Skin epidermis (tissue), 12 donors: Measurements from ENCODE around the gene ZBTB7C.
A peak's percentile ranks its signal among the peaks of the same experiment; 100 is the strongest.

Experiments used
- H3K27ac ChIP-seq, 21 experiments: fragments of 200-600 bp; sonication (generic) in 11 of 21; one replicate each; pipeline ENCODE4 v1.5.0; 2020; ENCODE audit warnings: mild to moderate bottlenecking in 3 of 21, inconsistent platforms in 2 of 21, moderate library complexity in 2 of 21
- H3K4me3 ChIP-seq, 7 experiments: fragments of 200-600 bp; sonication (generic) in 2 of 7; one replicate each; pipeline ENCODE4 v1.5.0; 2020; ENCODE audit warnings: inconsistent platforms in 2 of 7, mild to moderate bottlenecking in 2 of 7, moderate library complexity in 1 of 7

The ZBTB7C gene

DNA sequence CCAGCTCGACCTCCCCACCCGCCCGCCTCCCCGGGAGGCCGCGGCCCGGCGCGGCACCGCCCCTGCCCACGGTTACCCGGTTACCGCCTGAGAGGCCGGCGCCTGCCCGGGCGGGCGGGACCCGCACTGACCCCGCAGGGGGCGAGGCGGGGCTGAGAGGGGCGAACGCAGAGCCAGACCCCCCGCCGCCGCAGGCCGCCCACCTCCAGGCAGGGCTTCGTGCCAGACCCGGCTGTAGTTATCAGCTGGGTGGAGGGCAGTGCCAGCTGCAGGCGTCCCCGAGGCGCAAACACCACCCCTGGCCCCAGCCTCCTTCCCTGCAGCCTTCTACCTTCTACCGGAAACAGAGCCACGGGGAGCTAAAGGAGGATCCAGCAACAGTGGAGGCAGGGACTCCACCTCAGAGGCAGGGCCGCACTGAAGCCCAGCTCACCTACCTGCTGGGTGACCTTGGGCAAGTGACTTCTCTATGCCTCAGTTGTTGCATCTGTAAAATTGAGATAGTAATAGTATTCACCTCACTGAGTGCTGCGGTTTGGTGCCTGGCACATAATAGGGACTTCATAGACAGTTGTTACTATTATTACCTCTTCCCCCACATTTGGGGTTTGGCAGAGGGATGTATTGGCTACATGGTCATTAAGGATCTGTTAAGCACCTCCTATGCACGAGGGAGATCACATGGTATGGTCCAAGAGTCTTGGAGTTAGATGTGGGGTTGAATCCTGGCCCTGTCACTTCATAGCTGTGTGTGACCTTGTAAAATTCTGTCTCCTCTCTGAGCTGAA lies 247.1 kb downstream of the ZBTB7C start:
- H3K27ac ChIP-seq: peak overlapping the region; percentile 65 to 97 (median 91)
- peak overlapping the region; percentile 31 to 62 (median 54) for H3K4me3 ChIP-seq

DNA sequence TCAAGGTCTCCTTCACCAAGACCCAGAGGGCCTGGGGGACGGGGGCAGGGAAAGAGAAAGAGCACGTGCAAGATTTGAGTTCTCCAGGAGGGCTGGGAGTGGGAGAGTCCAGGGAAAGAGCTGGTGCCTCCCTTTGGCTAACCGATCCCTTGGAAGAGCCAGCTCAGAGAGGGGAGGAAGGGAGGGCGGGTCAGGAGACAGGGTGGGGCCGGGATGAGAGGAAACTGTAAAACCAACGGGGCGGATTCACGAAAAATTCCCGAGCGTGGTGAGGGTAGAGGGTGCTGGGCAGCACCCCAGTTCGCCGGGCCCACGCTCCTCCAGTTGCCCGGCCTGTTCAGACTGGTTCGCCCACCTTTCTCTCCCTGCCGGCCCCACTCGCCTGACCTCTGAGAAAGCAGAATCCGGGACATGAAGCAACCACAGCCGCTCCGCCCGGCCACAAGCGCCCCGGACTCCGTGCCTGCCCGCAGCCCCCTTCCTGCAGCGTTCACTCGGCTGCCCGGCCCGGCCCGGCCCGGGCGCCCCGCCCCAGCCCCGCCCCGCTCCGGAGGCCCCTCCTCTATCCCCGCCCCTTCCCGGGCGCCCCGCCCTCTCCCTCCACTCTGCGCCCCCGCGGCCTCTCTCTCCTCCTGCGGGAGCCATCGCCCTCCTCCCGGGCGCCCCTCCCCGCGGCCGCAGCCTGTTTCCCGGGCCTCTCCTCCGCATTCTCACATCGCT lies 247.8 kb downstream of the ZBTB7C start:
- Histone ChIP-seq H3K4me3 (peak overlapping the region; percentile 31 to 62 (median 54)), H3K27ac (peak overlapping the region; percentile 65 to 97 (median 91))

DNA sequence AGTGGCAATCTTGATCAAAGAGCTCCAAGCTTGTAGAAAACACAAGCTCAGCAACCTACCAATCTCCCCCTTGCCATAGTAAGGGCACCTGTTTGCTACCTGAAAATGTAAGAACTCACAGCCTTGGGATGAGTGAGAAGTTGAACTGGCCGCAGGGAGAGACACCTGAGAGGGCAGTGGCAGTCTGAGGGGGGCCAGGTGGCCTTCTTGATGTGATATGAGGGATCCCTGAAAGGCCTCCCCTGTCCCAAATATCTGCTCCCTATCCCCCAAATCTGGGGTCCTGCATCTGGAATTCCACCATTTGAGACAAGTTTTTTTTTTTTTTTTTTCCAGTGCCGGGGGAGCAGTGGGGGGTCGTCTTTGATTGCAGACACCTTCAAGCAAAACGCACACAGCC lies 248.6 kb downstream of the ZBTB7C start:
- Histone ChIP-seq H3K4me3 (peak overlapping the region in 4 of 7 experiments; percentile 47 to 62 (median 58)), H3K27ac (peak overlapping the region in 20 of 21 experiments; percentile 79 to 97 (median 92))

DNA sequence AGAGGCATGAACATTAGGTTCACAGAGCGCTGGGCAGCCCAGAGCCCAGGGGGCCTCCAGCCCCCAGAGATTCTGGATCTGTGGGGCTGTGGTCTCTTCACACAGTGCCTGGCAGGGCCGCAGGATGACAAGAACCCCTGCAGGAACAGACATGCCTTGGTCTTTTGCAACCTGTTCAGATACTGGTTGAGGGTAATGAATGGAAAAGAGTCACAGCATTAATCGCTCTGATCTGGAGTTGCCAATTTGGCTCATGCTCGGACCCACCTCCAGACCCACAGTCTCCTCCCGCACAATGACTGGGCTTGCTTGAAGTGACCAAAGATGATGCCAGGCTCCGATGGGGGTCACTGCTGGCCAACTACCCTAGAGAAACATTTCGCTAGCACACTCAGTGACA lies 249.4 kb downstream of the ZBTB7C start:
- H3K27ac ChIP-seq: peak overlapping the region in 17 of 21 experiments; percentile 1 to 97 (median 91)
- H3K4me3 ChIP-seq: no peak overlapping the region

DNA sequence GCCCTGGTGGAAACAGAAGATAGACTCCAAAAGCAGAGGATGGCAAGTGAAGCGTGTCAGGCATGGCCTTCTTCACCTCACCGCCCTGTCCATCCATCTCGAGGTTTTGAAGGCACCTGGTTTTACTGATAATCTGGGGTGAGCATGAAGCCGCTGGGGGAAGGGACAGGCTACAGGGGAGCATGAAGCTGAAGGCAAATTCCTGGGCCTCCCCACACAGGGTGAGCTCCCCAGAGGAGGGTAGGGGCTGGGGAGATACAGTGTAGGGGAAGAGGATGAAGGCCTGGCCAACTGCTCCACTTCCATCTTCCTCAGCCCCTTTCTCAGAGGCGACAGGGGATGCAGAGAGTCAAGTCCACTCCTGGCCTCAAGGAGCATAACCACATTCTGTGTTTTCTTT lies 250.5 kb downstream of the ZBTB7C start:
- H3K4me3 ChIP-seq: no peak overlapping the region
- peak overlapping the region in 4 of 21 experiments; percentile 22 to 91 (median 80) for H3K27ac ChIP-seq

DNA sequence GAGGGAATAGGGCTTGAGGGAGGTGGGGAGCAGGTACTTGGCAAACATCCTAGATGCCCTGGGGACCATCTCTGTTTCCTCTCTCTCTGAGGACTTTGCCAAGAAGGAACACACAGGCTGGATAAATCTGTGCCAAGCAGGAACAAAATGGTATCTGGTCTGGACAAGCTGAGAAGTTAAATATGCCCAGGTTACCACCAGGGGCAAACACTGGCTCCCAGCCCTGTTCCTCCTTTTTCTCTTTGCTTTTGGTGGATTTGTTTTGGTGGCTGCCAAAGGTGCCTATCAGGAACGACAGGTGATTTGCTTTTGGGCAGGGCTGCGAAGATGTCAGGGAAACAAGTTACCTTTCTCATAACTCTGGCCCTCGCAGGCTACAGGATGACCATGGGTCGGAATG lies 251.2 kb downstream of the ZBTB7C start:
- no peak overlapping the region for H3K4me3 ChIP-seq
- H3K27ac ChIP-seq: peak overlapping the region in 7 of 21 experiments; percentile 12 to 91 (median 45)

DNA sequence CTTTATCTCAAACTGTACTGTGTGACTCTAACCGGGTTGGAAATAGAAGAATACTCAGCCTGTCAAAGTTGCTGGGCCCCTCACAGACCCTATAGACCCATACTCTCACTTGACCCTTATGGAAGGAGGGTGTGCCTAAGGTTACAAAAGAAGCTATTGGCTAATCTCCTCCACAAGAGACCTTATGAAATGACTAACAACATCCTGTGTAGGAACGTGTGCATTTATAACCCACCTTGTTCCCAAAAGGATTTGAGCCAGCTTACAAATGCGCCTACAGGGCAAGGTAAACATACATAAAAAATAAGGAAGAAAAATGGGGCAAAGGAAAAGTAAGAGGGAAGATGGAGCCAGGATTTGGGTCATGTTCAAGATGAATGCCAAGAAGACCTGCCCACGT lies 253.3 kb downstream of the ZBTB7C start:
- no peak overlapping the region for H3K4me3 ChIP-seq
- H3K27ac ChIP-seq: peak overlapping the region in 8 of 21 experiments; percentile 2 to 72 (median 21)

DNA sequence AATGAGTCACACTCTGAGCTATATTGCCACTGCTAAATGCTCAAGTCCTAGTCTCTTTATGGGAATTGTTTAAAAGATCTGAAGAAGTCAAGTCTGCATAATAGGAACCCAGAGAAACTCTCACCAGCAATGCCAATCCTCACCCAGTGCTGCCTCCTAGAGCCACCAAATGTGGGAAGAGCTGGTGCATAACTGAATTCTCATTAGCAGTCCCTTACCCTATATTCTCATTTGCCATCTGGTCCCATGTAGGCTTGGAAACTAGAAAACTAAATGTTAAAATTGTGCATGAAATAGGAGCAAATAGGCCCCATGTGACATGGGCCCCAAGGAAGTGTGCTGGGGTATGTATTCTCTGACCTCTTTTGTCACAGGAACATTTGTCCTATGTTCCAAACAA lies 254.4 kb downstream of the ZBTB7C start:
- Histone ChIP-seq H3K4me3 (no peak overlapping the region), H3K27ac (peak overlapping the region in 7 of 21 experiments; percentile 5 to 71 (median 60))

DNA sequence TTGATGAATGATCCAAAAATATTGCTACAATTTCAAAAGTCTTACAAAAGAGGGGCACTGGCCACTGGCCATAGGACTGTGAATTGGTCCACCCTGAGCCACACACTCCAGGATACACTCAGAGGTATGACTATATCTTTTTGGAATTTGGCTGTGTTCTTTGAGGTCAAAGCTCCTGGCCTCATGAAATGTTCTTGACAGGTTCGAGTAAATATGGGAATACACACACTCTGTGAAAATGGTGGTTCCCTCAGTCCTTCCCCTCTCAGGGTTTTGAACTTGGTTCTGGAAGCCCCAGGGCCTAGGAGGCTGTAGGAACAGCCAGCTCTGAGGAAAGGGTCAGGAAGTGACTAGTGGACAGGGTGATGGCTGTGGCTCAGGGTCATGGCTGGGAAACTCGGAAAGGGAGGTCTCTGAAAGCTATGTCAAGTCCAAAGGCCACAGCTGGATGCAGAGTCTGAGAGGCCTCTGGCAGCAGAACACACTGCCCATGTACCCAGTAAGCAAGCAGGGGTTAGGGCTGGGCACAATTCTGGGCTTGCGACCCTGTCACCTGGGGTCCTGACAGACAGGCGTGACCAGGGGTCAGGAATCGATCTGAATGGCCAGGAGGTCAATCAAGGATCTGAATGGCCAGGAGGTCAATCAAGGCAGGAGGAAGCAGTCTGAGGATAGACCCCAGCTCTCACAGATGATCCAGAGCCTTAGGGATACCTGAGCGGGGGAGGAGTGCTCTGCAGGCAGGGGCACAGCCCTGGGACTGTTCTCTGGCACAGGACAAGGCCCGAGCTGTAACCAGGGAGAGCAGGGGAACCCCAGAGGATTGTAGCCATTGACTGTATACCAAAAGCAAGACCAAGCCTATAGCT lies 255.3 kb downstream of the ZBTB7C start:
- H3K27ac ChIP-seq: peak overlapping the region in 16 of 21 experiments; percentile 16 to 79 (median 60)
- H3K4me3 ChIP-seq: no peak overlapping the region

DNA sequence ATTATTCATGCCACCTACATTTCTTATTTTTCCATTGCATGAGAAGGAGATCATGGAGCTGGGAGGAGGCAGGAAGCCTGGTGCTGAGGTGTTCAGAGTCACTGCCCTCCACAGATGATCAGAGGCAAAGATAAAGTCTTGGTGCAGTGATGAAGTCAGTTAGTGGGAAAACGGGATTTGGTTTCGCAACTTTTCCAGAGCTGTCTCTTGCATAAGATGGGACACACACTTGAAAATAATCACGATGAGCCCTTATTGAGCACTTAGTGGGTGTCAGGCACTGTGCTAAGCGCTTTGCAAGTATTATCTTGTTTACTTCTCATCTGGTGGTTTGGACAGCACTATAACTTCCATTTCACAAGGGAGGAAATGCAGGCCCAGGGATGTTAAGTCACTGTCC lies 256.6 kb downstream of the ZBTB7C start:
- Histone ChIP-seq H3K4me3 (no peak overlapping the region), H3K27ac (peak overlapping the region in 13 of 21 experiments; percentile 22 to 79 (median 65))

DNA sequence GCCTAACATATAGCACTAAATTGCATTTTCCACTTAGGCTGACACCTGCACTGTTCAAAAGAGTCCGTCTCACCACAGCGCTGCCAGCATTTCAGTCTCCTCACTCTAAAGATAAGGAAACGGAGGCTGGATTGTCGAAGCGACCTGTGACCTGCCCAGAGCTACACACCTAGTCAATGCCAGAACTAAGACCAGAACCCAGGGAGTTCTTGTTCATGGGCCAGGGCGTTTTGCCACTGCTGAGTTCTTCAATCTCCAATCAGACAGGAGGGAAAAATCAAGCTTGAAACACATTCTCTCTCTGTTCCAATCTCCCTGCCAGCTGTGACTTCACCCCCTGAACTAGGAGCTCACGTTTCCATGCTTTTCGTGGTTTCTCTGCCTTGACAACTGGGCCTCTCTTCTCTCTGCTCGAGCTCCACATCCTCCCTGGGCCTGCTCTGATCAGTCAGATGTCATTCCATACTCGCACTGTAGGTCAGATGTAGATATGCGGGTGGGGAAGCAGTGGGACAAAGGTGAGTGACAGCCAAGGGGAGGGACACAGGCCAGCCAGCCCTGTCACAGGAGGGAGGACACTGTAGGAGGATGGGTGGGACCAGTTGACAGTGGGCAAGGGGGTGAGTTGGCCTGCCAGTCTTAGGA lies 257.6 kb downstream of the ZBTB7C start:
- Histone ChIP-seq H3K27ac (peak overlapping the region in 14 of 21 experiments; percentile 8 to 79 (median 53)), H3K4me3 (no peak overlapping the region)

DNA sequence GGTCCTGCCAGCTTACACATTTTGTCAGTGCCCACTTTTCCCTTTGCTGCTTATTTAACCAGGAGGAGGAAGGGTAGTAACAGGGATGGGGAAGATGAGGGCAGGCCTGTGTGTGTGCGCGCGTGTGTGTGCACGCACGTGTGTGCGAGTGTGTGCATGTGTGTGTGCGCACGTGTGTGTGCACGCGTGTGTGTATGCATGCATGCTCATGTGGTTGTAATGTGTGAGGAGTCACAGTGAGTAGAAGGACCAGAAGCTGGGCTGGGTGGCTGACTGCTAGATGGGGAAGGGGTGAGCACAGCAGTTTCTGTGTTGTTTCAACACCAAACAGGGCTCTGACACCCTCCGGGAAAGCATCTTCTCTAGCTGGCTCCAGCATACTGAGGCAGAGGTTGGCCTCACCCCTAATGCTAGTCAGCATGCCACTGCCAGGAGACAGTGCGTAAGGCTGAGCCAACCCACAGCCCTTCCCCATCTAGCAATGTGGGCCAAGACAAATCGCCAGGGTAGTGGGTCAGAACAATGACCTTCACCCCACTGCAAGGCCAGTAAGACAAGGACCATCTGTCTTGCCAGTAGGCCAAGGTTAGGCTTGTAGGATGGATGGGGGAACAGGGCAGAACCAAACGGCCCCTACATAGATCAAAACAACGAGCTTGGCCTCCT lies 260.0 kb downstream of the ZBTB7C start:
- Histone ChIP-seq H3K4me3 (no peak overlapping the region), H3K27ac (no peak overlapping the region)

DNA sequence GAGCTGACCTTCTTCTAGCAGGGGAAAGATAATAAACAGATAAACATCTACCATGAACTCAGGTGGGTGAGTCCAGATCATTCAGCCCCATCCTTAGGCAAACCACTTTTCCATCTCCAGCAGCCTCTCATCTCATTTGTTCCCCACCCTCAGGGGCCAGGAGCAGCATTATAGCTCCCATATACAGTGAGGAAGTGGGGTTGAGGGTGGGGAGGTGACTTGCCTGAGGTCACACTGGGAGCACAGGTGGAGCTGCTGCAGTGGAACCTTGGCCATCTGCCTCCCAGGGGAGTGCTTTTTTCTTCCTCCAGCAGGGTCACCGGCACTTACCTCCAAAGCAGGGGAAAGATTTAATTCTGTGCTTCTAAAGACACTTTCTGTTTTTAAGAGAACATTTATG lies 266.2 kb downstream of the ZBTB7C start:
- no peak overlapping the region for H3K4me3 ChIP-seq
- H3K27ac ChIP-seq: peak overlapping the region in 5 of 21 experiments; percentile 3 to 32 (median 16)

DNA sequence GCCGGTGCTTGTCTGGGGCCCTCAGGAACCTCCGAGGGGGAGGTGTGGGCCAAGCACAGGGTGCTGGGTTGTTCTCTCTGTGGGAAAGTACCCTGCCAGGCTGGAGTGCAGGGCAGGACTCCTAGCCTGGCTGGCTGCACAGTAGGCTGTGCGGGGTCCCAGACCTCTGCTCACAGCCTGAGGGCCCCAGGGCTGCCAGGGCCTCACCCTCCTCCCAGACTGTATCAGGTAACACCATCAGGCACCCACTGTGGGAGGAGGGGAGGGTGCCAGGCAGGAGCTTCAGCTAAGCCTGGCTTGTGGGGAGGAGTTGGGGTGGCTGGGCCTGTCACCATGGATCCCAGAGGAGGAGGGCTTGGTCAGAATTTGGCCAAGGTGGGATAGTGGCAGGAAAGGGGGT lies 266.8 kb downstream of the ZBTB7C start:
- H3K27ac ChIP-seq: peak overlapping the region in 6 of 21 experiments; percentile 3 to 60 (median 20)
- no peak overlapping the region for H3K4me3 ChIP-seq

DNA sequence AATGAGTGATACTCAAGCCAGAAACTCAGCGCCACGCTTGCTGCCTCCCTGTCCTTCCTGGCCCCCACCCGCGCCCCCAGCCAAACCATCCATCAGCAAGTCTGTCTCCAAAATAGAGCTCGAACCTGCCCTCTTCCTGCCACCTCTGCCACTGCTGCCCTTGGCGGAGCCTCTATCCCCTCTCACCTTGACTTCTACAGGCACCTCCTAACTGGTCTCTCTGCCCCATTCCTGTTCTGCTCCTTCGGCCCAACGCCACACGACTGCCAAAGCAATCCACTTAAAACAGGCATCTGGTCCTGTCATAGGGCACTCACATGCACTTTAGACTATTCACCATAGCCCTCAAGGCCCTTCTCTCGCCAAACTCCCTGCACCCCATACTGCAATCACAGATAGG lies 268.5 kb downstream of the ZBTB7C start:
- Histone ChIP-seq H3K27ac (peak overlapping the region in 4 of 21 experiments; percentile 12 to 97 (median 74)), H3K4me3 (no peak overlapping the region)

DNA sequence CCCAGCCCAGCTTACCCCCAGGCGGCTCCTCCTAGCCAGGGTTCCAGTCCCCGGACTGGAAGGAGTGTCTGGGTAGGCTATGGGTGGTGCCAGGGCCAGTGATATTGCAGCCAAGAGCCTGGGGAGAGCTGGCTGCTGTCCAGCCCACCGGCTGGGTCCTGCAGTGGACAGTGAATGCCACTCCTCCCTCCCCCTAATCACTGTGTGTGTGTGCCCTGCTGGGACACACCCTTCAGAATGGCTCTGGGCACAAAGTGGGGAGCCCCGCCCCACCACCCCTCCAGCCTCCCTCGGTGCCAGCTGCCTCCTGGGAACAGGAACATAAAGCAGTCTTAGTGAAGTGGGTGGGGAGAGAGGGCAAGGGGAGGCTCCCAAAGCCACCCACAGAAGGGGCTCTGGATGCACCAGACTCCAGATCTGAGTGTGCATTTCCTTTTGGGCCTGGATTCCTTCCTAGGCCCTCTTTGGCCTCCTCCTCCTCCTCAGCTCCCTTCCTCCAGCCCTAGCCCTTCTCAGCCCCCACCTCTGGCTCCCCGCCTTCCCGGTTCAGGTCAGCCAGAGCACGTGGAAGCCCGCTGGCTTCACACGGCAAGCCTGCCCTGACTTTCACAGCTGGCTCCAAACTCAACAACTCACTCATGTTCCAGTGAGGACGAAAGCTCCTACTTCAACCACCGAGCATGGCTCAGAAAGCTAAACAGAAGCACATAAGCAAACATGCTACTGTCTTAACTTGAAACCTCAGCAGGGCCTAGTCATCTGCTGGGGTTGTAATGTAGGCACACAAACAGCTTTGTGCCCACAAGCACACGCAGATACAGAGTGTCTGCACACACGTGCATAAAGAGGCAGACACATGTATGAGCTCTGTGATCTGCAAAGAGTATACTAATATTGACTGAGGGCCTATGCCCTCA lies 269.5 kb downstream of the ZBTB7C start:
- no peak overlapping the region for H3K4me3 ChIP-seq
- peak overlapping the region in 18 of 21 experiments; percentile 16 to 97 (median 54) for H3K27ac ChIP-seq

DNA sequence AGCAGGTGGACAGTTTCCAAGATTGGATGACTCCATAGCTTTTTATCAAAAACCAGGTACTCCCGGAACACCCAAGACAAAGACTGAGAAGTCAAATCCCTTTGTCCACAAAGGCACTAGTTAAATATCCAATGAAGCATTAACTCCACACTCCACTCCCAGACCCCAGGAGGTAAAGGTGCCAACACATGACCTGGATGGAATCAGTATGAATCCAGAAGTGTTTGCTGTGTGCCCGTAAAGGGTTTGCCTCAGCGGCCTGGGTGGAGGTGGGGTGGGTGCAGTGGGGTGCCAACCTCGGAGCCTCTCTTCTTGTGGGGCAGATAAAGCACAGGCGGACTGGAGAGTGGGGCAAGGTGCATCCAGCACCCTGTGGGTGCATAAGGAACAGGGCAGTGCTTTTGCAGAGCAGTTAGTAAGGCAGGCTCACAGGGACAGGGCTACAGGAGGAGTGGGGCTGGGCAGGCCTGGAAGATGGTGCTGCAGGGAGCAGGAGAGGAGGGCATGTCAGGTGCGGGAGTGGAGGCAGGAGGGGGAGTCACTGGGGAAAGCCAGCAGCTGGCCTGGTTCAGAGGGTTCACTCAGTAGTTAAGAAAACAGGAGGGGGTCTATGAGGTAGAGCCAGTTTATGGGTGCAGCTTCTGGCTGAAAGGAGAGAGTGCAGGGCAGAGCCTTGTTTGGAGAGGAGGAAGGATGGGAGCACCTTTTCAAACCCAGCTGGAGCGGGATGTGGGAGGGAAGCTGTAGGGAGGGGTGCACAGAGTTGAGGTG lies 270.3 kb downstream of the ZBTB7C start:
- H3K27ac ChIP-seq: peak overlapping the region in 17 of 21 experiments; percentile 16 to 97 (median 91)

More for the DNA sequence above, 270.3 kb downstream of the ZBTB7C start:
- H3K4me3 ChIP-seq: no peak overlapping the region
